Panc1 (cell line): Measurements from ENCODE around the gene MAGEA8. TPM values are rescaled to one million over a fixed set of nuclear protein-coding genes. Genes with fewer than 3 reads are reported as not detected.
A peak's percentile ranks its signal among the peaks of the same experiment; 100 is the strongest.

ENCODE experiments used
- ATAC-seq: fragments of 200-7000 bp; cut with Tn5 transposase; 2 replicates; pipeline ENCODE4 v1.9.1; 2020; ENCODE audit warnings: mild to moderate bottlenecking, moderate library complexity
- BruUV-seq: library from RNA; stranded (reverse); fragments of 400-500 nt; replicated peaks from 2 replicates; lab custom pipeline; 2021; lab: Mats Ljungman, UMichigan
- CTCF ChIA-PET: fragments of 300-600 bp; sonication (Branson Sonifier 250); formaldehyde crosslinking; loops from one replicate; lab custom pipeline; 2022; ENCODE audit warnings: antibody characterized with exemption; lab: Charles Lee
- POLR2A ChIA-PET: fragments of 300-600 bp; sonication (Branson Sonifier 250); formaldehyde crosslinking; loops from one replicate; lab custom pipeline; 2022; ENCODE audit warnings: antibody characterized with exemption; lab: Charles Lee
- DNase-seq: peaks from one replicate; pipeline ENCODE4 v3.0.0-alpha.2; 2010; ENCODE audit warnings: low read depth, low spot score
- H3K27ac ChIP-seq: 2 replicates; pipeline ENCODE4 v1.5.1; 2011; ENCODE audit warnings: mild to moderate bottlenecking, low read length, inconsistent platforms
- H3K27me3 ChIP-seq: fragments of 200-500 bp; sonication (Bioruptor generic); 2 replicates; pipeline ENCODE4 v1.6.0; 2014; ENCODE audit warnings: low read length, inconsistent platforms; ENCODE audit not compliant: control insufficient read depth, insufficient read depth
- H3K36me3 ChIP-seq: fragments of 200-500 bp; sonication (Bioruptor generic); 2 replicates; pipeline ENCODE4 v1.5.1; 2014; ENCODE audit warnings: inconsistent platforms, mild to moderate bottlenecking, low read length, moderate library complexity; ENCODE audit not compliant: control insufficient read depth, insufficient read depth
- H3K4me1 ChIP-seq: 2 replicates; pipeline ENCODE4 v1.5.1; 2011; ENCODE audit warnings: inconsistent platforms, mild to moderate bottlenecking, low read length, moderate library complexity; ENCODE audit not compliant: control insufficient read depth, insufficient read depth
- H3K4me3 ChIP-seq, 2 experiments: 2 replicates each; pipeline ENCODE4 v1.5.1; 2011 to 2012; ENCODE audit warnings: low read depth in 2 of 2, low read length in 2 of 2, mild to moderate bottlenecking in 2 of 2, inconsistent platforms in 1 of 2, moderate library complexity in 1 of 2
- H3K9me3 ChIP-seq: fragments of 200-500 bp; sonication (Bioruptor generic); 2 replicates; pipeline ENCODE4 v1.5.1; 2014; ENCODE audit warnings: low read depth, mild to moderate bottlenecking, inconsistent platforms, low read length, moderate library complexity; ENCODE audit not compliant: control insufficient read depth, insufficient read depth
- POLR2AphosphoS5 ChIP-seq: IDR thresholded peaks from 2 replicates; pipeline ENCODE4 v1.6.1; 2012; ENCODE audit warnings: mild to moderate bottlenecking, low read depth, low read length, moderate library complexity
- REST ChIP-seq, 2 experiments: IDR thresholded peaks; 2 replicates each; pipeline ENCODE4 v1.6.1; 2011 to 2012; ENCODE audit warnings: low read depth in 2 of 2, control low read depth in 1 of 2, low read length in 1 of 2, mild to moderate bottlenecking in 1 of 2, moderate library complexity in 1 of 2; ENCODE audit not compliant: insufficient read depth in 1 of 2
- SIN3A ChIP-seq: IDR thresholded peaks from 2 replicates; pipeline ENCODE4 v1.6.1; 2012; ENCODE audit warnings: low read depth, mild to moderate bottlenecking, low read length, moderate library complexity, borderline replicate concordance; ENCODE audit not compliant: insufficient read depth
- in situ Hi-C: cut with HindIII; loops from 2 replicates; pipeline ENCODE4 v1.10.0; 2016; ENCODE audit warnings: low sequenced_read_pairs, low pct_unique_long_range_greater_than_20kb
- intact Hi-C: fragments of 100-400 bp; cut with micrococcal nuclease; formaldehyde crosslinking; loops from one replicate; pipeline ENCODE4 v1.10.0; 2022; ENCODE audit not compliant: unreplicated experiment
- total RNA-seq: library from RNA; stranded (reverse); gene quantifications from one replicate; pipeline ENCODE4 v1.2.1, GENCODE V29; 2021; ENCODE audit not compliant: unreplicated experiment
- TF ChIP-seq, protein P1 (sequence below): fragments of 450-650 bp; IDR thresholded peaks from 2 replicates; pipeline ENCODE4 v1.5.1; 2017; ENCODE audit warnings: mild to moderate bottlenecking

Gene MAGEA8
- total RNA-seq, 1 experiment from 2014 or later = not detected

- Histone ChIP-seq H3K4me3 (no peak overlapping the region), H3K27me3 (no peaks in the 10 kb centered on the region), H3K4me1 (no peaks in the 10 kb centered on the region), H3K9me3 (no peaks in the 10 kb centered on the region), H3K36me3 (no peaks in the 10 kb centered on the region), H3K27ac (no peak overlapping the region)
- no peak for ATAC-seq
- intact Hi-C loops (no loop called here), in situ Hi-C loops (no loop called here)
- DNase-seq = no peak
- no TSS peak for BruUV-seq
- TF ChIP-seq SIN3A (no peak), REST (IDR thresholded peaks at IDR 0.05; ENCODE audit: insufficient read depth in 1 of 2, low read depth in 2 of 2, low read length in 1 of 2) (no peak)
- TF ChIP-seq, protein P1, sequence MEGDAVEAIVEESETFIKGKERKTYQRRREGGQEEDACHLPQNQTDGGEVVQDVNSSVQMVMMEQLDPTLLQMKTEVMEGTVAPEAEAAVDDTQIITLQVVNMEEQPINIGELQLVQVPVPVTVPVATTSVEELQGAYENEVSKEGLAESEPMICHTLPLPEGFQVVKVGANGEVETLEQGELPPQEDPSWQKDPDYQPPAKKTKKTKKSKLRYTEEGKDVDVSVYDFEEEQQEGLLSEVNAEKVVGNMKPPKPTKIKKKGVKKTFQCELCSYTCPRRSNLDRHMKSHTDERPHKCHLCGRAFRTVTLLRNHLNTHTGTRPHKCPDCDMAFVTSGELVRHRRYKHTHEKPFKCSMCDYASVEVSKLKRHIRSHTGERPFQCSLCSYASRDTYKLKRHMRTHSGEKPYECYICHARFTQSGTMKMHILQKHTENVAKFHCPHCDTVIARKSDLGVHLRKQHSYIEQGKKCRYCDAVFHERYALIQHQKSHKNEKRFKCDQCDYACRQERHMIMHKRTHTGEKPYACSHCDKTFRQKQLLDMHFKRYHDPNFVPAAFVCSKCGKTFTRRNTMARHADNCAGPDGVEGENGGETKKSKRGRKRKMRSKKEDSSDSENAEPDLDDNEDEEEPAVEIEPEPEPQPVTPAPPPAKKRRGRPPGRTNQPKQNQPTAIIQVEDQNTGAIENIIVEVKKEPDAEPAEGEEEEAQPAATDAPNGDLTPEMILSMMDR = no peak
- ChIA-PET CTCF (no interaction called here), POLR2A (no interaction called here)
These were observed 27.7 kb downstream of the MAGEA8 start for GRCh38 chrX:149908727-149909126.

- no peaks in the 10 kb centered on the region for H3K36me3 ChIP-seq
- peak; percentile 72 for ATAC-seq
- H3K4me3 ChIP-seq = no peak overlapping the region
- H3K9me3 ChIP-seq = no peaks in the 10 kb centered on the region
- no TSS peak for BruUV-seq
- intact Hi-C loops (no loop called here), in situ Hi-C loops (no loop called here)
- POLR2A ChIA-PET = no interaction called here
- no peak for DNase-seq
- TF ChIP-seq, protein P1 = no peak
- TF ChIP-seq POLR2AphosphoS5 = no peak
- TF ChIP-seq REST (IDR thresholded peaks at IDR 0.05; ENCODE audit: insufficient read depth in 1 of 2, low read depth in 2 of 2, low read length in 1 of 2) = no peak
- CTCF ChIA-PET = no interaction called here
- no peaks in the 10 kb centered on the region for H3K27me3 ChIP-seq
- H3K27ac ChIP-seq = no peak overlapping the region
- H3K4me1 ChIP-seq = no peaks in the 10 kb centered on the region
These were observed 28.6 kb downstream of the MAGEA8 start for GRCh38 chrX:149909324-149910177.
